Activated CD4-positive, alpha-beta T cell treated with anti-CD3 and anti-CD28 coated beads, Interleukin-2, Interleukin-4, amounts not matched to agents 100 ng/mL and 50 ng/mL, durations not matched to agents 16 hours and 8 hours (primary cell): ENCODE results near the gene DIP2B.
"Not testable (repeated sequence)": the region's sequence is repeated elsewhere in the genome, so short reads cannot be mapped to it uniquely, and the experiment has no call there.

Source experiments
- DNase-seq: peaks from one replicate; pipeline ENCODE4 v3.0.0-alpha.2; 2020; ENCODE audit warnings: low spot score

DIP2B gene

GRCh38 chr12:50504798-50505674, at the start of gene DIP2B:
TSS of gene DIP2B (plus strand) at chr12:50504985. CDS start at chr12:50505141, 156 bp downstream.
- DNase-seq, result peak; percentile 96

GRCh38 chr12:50458606-50459005, 46.2 kb upstream of the DIP2B start:
- no peak for DNase-seq

GRCh38 chr12:50467439-50467838, 37.3 kb upstream of the DIP2B start:
- DNase-seq, result no peak

GRCh38 chr12:50477241-50477832, 27.4 kb upstream of the DIP2B start:
- DNase-seq, result no peak

GRCh38 chr12:50482571-50482970, 22.2 kb upstream of the DIP2B start:
- DNase-seq, result no peak

- DNase-seq, result no peak
Measured at GRCh38 chr12:50483488-50483887, 21.3 kb upstream of the DIP2B start.

- no peak for DNase-seq
Measured at GRCh38 chr12:50488801-50489200, 16.0 kb upstream of the DIP2B start.

GRCh38 chr12:50498119-50498518, 6.7 kb upstream of the DIP2B start:
- not testable (repeated sequence) for DNase-seq

- DNase-seq, result no peak
Measured at GRCh38 chr12:50505675-50506530, 1.1 kb downstream of the DIP2B start.

GRCh38 chr12:50506753-50507473, 2.1 kb downstream of the DIP2B start:
- no peak for DNase-seq

GRCh38 chr12:50507474-50507838, 2.7 kb downstream of the DIP2B start:
- DNase-seq, result no peak

- DNase-seq, result no peak
Measured at GRCh38 chr12:50507930-50508329, 3.1 kb downstream of the DIP2B start.

- no peak for DNase-seq
Measured at GRCh38 chr12:50508414-50508813, 3.6 kb downstream of the DIP2B start.

GRCh38 chr12:50508970-50509663, 4.3 kb downstream of the DIP2B start:
- DNase-seq, result no peak

GRCh38 chr12:50514526-50515276, 9.9 kb downstream of the DIP2B start:
- no peak for DNase-seq

- no peak for DNase-seq
Measured at GRCh38 chr12:50515587-50515986, 10.8 kb downstream of the DIP2B start.

- DNase-seq, result peak; percentile 47
Measured at GRCh38 chr12:50517421-50518048, 12.8 kb downstream of the DIP2B start.

GRCh38 chr12:50518090-50518489, 13.3 kb downstream of the DIP2B start:
- no peak for DNase-seq

- no peak for DNase-seq
Measured at GRCh38 chr12:50519353-50519752, 14.6 kb downstream of the DIP2B start.
